ENCODE results near the gene OR6C2. TPM values are rescaled to one million over a fixed set of nuclear protein-coding genes. Genes with fewer than 3 reads are reported as not detected.

Gene OR6C2
- total RNA-seq, 1 donor from 2014 or later = not detected

DNA sequence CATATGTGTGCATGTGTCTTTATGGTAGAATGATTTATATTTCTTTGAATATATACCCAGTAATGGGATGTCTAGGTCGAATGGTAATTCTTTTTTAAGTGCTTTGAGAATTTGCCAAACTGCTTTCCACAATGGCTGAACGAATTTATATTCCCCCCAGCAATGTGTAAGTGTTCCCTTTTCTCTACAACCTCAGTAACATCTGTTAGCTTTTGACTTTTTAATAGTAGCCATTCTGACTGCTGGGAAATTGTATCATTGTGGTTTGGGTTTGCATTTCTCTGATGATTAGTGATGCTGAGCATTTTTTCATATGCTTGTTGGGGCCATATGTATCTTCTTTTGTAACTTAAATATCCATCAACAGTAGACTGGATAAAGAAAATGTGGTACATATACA is 57.7 kb downstream of the OR6C2 start:
- DNase-seq (ENCODE audit: low read depth) (no peak), FAIRE-seq (no peak)
- no peaks in the 10 kb centered on the region for H3K27me3 ChIP-seq (ENCODE audit: control insufficient read depth, insufficient read depth, low read length)

More for the DNA sequence above, 57.7 kb downstream of the OR6C2 start:
- Histone ChIP-seq H3K4me3 (ENCODE audit: low read depth, low read length) (no peak overlapping the region), H3K36me3 (ENCODE audit: control insufficient read depth, insufficient read depth, low read length) (no peaks in the 10 kb centered on the region)
- TF ChIP-seq, protein P1, sequence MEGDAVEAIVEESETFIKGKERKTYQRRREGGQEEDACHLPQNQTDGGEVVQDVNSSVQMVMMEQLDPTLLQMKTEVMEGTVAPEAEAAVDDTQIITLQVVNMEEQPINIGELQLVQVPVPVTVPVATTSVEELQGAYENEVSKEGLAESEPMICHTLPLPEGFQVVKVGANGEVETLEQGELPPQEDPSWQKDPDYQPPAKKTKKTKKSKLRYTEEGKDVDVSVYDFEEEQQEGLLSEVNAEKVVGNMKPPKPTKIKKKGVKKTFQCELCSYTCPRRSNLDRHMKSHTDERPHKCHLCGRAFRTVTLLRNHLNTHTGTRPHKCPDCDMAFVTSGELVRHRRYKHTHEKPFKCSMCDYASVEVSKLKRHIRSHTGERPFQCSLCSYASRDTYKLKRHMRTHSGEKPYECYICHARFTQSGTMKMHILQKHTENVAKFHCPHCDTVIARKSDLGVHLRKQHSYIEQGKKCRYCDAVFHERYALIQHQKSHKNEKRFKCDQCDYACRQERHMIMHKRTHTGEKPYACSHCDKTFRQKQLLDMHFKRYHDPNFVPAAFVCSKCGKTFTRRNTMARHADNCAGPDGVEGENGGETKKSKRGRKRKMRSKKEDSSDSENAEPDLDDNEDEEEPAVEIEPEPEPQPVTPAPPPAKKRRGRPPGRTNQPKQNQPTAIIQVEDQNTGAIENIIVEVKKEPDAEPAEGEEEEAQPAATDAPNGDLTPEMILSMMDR (IDR thresholded peaks at IDR 0.05; ENCODE audit: insufficient read depth, low read length, severe bottlenecking) = no peak

Other genes with a start within 250 kb of the OR6C2 start
- gene OR10A7, start 223.1 kb upstream of the OR6C2 start, total RNA-seq = not detected in 2 replicates
- gene OR6C74, start 199.5 kb upstream of the OR6C2 start, total RNA-seq = not detected in 2 replicates
- gene OR6C6, start 147.5 kb upstream of the OR6C2 start, total RNA-seq = not detected in 2 replicates
- gene OR6C1, start 129.7 kb upstream of the OR6C2 start, total RNA-seq = not detected in 2 replicates
- not detected in 2 replicates for gene OR6C3, start 113.3 kb upstream of the OR6C2 start, total RNA-seq
- gene OR6C75, start 81.1 kb upstream of the OR6C2 start, total RNA-seq = not detected in 2 replicates
- gene OR6C65, start 43.5 kb upstream of the OR6C2 start, total RNA-seq = not detected in 2 replicates
- not detected in 2 replicates for gene OR6C76, start 17.8 kb upstream of the OR6C2 start, total RNA-seq
- not detected in 2 replicates for gene OR6C70, start 26.1 kb downstream of the OR6C2 start, total RNA-seq
- not detected in 2 replicates for gene OR6C68, start 48.3 kb downstream of the OR6C2 start, total RNA-seq
- not detected in 2 replicates for gene OR6C4, start 105.5 kb downstream of the OR6C2 start, total RNA-seq
- gene OR2AP1, start 128.4 kb downstream of the OR6C2 start, total RNA-seq = not detected in 2 replicates
- not detected in 2 replicates for gene OR10P1, start 192.8 kb downstream of the OR6C2 start, total RNA-seq